BLaER1 treated with 17β-estradiol and CSF1 and Interleukin-3, amounts not matched to agents 10 nM and 100 nM (cell line): Measurements from ENCODE around the gene DNER.

ENCODE experiments used
- H3K27ac ChIP-seq, 11 experiments: shearing (Covaris generic); formaldehyde crosslinking; 2 replicates each; pipeline ENCODE4 v1.8.1; 2022
- H3K27me3 ChIP-seq, 11 experiments: shearing (Covaris generic); formaldehyde crosslinking; 2 replicates each; pipeline ENCODE4 v1.8.1; 2022
- H3K36me3 ChIP-seq, 11 experiments: shearing (Covaris generic); formaldehyde crosslinking; 2 replicates each; pipeline ENCODE4 v1.8.1; 2022
- H3K4me1 ChIP-seq, 10 experiments: shearing (Covaris generic); formaldehyde crosslinking; 2 replicates each; pipeline ENCODE4 v1.8.1; 2022
- H3K4me2 ChIP-seq, 11 experiments: shearing (Covaris generic); formaldehyde crosslinking; 2 replicates each; pipeline ENCODE4 v1.8.1; 2022
- H3K4me3 ChIP-seq, 10 experiments: shearing (Covaris generic); formaldehyde crosslinking; 2 replicates each; pipeline ENCODE4 v1.8.1; 2022
- H3K9ac ChIP-seq, 11 experiments: shearing (Covaris generic); formaldehyde crosslinking; 2 replicates each; pipeline ENCODE4 v1.8.1; 2022
- H3K9me3 ChIP-seq, 11 experiments: shearing (Covaris generic); formaldehyde crosslinking; replicated peaks in 1 of 11; 2 replicates each; pipeline ENCODE4 v1.8.1; 2022
- H4K20me1 ChIP-seq, 11 experiments: shearing (Covaris generic); formaldehyde crosslinking; 2 replicates each; pipeline ENCODE4 v1.8.1; 2022
- Cebpa-rat ChIP-seq, 11 experiments: shearing (Covaris generic); IDR thresholded peaks; 2 replicates each; pipeline ENCODE4 v1.8.1; 2022

DNER gene

DNA sequence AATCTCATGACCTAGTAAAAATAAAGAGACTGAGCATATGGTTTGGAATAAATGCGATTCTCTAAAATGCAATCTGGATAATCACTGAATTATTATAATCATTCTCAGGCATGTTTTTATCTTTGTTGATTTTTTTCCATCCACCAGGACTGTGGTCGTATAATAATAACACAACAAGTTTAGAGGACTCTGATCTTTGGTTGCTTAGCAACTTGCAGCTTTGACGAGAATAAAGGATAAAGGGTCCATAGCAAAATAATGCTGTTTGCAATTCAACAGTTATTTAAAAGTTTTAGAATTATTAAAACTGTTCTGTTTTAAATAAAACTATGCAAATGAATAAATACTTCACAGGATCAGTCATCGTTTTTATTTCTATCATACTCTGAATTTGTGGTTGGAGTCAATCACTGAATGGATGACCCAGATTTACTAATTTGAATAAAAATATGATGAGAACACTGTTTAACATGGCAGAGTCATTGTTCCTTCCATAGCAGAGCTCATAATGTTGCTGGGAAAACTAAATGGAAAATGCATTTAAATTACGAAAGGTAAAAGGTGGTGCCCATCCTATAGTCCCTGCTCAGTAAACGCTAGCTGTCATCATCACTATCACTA is 29.3 kb downstream of the DNER start:
- Histone ChIP-seq H3K4me3 (no peak overlapping the region), H3K36me3 (no peaks in the 10 kb centered on the region), H4K20me1 (no peaks in the 10 kb centered on the region), H3K27ac (no peak overlapping the region), H3K9ac (no peak overlapping the region), H3K4me1 (no peaks in the 10 kb centered on the region), H3K27me3 (no peaks in the 10 kb centered on the region), H3K4me2 (no peak overlapping the region), H3K9me3 (peaks cover 0 to 8% (median 0%) of the 10 kb centered on the region in 11 experiments; a peak in 4 of 22 replicates)
- no peak for TF ChIP-seq Cebpa-rat (IDR thresholded peaks at IDR 0.05)

DNA sequence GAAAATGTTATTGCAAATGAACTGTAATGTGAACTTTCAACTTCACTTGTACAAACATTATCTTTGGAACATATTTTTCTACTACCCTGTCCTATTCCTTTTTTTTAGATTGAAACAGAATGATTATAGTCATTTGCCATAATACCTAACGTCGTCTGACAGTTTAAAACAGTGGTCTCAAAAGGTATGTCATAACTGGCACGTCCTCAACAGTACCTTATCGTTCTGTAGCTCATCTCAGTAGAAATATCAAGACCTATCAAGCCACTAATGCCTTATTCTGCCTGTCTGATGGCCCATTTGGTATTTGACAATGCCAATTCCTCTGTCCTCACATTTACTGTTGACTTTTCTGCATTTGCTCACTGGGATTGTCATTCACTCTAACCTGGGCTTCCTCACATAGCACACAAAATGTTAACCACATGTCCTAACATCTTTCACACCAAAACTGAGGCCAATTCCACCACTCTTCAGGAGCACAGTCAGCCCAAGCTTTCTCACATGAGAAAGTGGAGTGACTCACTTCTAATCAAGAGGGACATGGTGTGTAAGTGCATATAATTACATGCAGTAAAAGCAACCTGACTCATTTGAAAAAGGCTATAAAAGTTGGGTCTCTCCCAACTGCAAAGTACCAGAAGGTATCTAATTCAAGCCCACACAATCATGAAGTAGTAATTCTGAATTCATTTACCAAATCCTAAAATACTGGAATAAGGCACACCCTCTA is 34.8 kb downstream of the DNER start:
- Histone ChIP-seq H3K9me3 (no peaks in the 10 kb centered on the region), H3K27me3 (no peaks in the 10 kb centered on the region), H3K4me2 (no peak overlapping the region), H3K36me3 (no peaks in the 10 kb centered on the region), H3K9ac (no peak overlapping the region), H3K27ac (no peak overlapping the region), H3K4me3 (no peak overlapping the region), H4K20me1 (no peaks in the 10 kb centered on the region), H3K4me1 (peaks cover 0 to 11% (median 0%) of the 10 kb centered on the region in 10 experiments; a peak in 3 of 20 replicates)
- no peak for TF ChIP-seq Cebpa-rat (IDR thresholded peaks at IDR 0.05)

DNA sequence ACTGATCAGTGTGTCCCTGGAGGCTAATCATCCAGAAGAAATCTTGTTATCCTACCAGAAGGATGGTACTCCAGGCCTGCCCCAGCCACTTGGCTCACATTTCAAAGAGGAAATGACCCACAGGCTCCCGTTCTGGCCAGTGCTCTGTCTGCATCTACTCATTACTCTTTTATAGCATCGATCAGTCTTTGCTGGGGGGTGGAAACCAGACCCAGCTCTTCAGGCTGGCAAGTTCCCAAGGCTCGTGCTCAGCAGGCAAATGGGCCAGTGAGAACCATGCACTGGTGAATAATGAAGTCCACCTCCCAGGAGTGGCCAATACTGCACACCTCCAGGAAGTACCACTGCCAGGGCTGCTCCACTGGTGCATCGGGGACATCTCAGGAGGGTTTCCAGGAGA is 38.8 kb downstream of the DNER start:
- H3K9me3 ChIP-seq = no peaks in the 10 kb centered on the region; a peak in 1 of 22 replicates
- H3K4me1 ChIP-seq = peaks cover 0 to 11% (median 0%) of the 10 kb centered on the region in 10 experiments; a peak in 3 of 20 replicates
- H3K27ac ChIP-seq = no peak overlapping the region
- no peak overlapping the region for H3K4me2 ChIP-seq
- no peaks in the 10 kb centered on the region for H3K36me3 ChIP-seq
- no peak overlapping the region for H3K9ac ChIP-seq
- TF ChIP-seq Cebpa-rat (IDR thresholded peaks at IDR 0.05) = no peak
- H3K4me3 ChIP-seq = no peak overlapping the region
- no peaks in the 10 kb centered on the region for H4K20me1 ChIP-seq
- no peaks in the 10 kb centered on the region for H3K27me3 ChIP-seq

DNA sequence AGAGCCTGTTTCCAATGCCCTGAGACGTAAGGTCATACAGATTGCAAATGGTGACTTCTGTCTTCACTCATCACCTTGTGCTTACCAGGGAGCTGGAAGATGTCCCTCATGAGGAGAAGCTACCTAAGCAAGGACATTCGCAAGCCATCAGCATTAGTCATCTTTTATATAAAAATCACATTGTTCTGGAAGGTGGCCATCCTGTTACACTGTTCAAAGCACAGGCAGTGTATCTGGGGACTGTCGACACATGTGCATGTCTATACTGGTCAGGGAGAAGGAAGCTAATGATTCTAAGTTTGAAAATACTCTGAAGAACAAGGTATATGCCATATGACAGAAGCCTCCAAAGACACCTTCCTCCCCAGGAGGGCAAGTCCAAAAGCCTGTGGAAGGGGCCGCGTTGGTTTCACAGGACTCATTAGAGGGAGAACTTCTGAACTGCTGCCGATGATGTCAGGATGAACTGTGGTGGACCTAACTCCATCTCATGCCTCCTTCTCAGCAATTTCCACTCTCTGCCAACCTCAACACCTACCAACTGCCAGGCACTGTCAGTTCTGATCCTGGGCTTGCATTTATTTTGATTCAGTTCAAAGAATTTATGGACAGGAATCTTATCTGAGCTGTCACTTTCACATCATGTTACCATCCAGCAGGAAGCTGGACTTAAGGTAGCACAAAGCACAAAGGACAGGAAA is 39.4 kb downstream of the DNER start:
- TF ChIP-seq Cebpa-rat (IDR thresholded peaks at IDR 0.05) = no peak
- no peak overlapping the region for H3K4me2 ChIP-seq
- no peaks in the 10 kb centered on the region; a peak in 1 of 22 replicates for H3K9me3 ChIP-seq
- no peak overlapping the region for H3K27ac ChIP-seq
- H3K4me3 ChIP-seq = no peak overlapping the region
- no peak overlapping the region for H3K9ac ChIP-seq
- H3K27me3 ChIP-seq = no peaks in the 10 kb centered on the region
- H3K4me1 ChIP-seq = peaks cover 0 to 16% (median 0%) of the 10 kb centered on the region in 10 experiments; a peak in 6 of 20 replicates
- H3K36me3 ChIP-seq = no peaks in the 10 kb centered on the region
- no peaks in the 10 kb centered on the region for H4K20me1 ChIP-seq

DNA sequence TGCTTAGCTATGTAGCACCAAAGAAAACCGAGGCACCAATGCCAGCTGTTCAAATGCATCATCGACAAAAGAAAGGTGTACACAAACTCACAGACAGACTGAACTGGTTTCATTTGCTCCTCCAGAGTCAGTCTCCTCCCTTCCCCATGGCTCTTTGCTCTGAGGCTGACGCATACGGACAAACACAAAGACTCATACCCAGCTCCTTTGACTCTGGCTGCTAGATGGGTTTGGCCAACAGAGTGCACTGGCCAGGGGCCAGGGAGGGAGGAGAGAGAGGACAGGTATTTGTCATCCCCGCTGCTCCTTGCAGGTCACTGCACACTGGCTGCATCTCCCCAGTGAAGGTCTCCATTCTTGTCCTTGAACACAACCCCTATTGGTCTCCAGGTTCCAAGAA is 40.7 kb downstream of the DNER start:
- no peak overlapping the region for H3K9ac ChIP-seq
- H3K27me3 ChIP-seq = no peaks in the 10 kb centered on the region
- H3K27ac ChIP-seq = no peak overlapping the region
- TF ChIP-seq Cebpa-rat (IDR thresholded peaks at IDR 0.05) = no peak
- H3K4me1 ChIP-seq = peaks cover 0 to 21% (median 0%) of the 10 kb centered on the region in 10 experiments; a peak in 6 of 20 replicates
- no peaks in the 10 kb centered on the region for H4K20me1 ChIP-seq
- no peaks in the 10 kb centered on the region for H3K36me3 ChIP-seq
- no peak overlapping the region for H3K4me3 ChIP-seq
- H3K4me2 ChIP-seq = no peak overlapping the region
- H3K9me3 ChIP-seq = no peaks in the 10 kb centered on the region; a peak in 1 of 22 replicates

DNA sequence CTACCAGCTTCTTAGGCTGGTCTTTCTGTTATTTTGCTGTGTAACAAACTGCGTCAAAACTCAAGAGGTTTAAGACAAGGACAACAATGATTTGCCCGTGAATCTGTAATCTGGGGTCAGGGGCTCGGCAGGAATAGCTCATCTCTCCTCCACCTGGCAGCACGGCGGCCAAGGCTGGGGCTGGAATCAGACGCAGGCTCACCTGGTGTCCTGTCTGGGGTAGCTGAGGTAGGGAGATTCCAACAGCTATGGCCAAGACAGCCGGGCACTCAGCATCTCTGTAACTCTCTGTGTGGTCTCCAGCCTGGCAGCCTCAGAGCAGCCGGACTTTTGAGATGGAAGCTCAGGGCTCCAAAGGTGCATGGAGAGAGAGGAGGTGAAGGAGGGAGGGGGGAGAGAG is 42.3 kb downstream of the DNER start:
- Histone ChIP-seq H3K9me3 (no peaks in the 10 kb centered on the region; a peak in 1 of 22 replicates), H3K9ac (no peak overlapping the region), H3K4me1 (peaks cover 0 to 18% (median 0%) of the 10 kb centered on the region in 10 experiments; a peak in 6 of 20 replicates), H3K27me3 (no peaks in the 10 kb centered on the region), H3K4me3 (no peak overlapping the region), H3K27ac (no peak overlapping the region), H4K20me1 (no peaks in the 10 kb centered on the region), H3K4me2 (no peak overlapping the region), H3K36me3 (no peaks in the 10 kb centered on the region)
- no peak for TF ChIP-seq Cebpa-rat (IDR thresholded peaks at IDR 0.05)

DNA sequence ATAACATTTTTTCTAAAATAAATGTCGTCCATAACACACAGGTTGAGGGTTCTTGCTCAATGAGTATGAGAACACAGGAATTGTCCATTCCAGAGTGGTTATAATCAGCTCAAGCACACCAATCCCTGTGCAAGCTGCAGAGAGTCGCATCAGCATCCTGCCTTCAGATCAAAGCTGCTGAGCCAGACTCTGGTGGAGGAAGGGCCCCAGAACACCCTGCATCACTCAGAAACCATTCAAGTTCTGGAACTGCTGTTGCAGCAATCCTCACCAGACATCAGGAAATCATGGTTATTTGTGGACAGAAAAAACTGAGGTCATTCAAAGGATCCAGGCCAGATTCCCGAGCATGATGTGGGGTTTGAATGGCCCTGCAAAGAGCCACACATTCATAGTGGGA is 44.5 kb downstream of the DNER start:
- no peak overlapping the region for H3K9ac ChIP-seq
- no peaks in the 10 kb centered on the region; a peak in 1 of 22 replicates for H3K9me3 ChIP-seq
- no peaks in the 10 kb centered on the region for H4K20me1 ChIP-seq
- TF ChIP-seq Cebpa-rat (IDR thresholded peaks at IDR 0.05) = no peak
- peaks cover 0 to 10% (median 0%) of the 10 kb centered on the region in 10 experiments; a peak in 6 of 20 replicates for H3K4me1 ChIP-seq
- peak overlapping the region in 3 of 11 experiments; percentile 16 to 62 (median 46); a peak in 5 of 22 replicates for H3K4me2 ChIP-seq
- H3K27ac ChIP-seq = no peak overlapping the region
- H3K4me3 ChIP-seq = no peak overlapping the region
- no peaks in the 10 kb centered on the region for H3K27me3 ChIP-seq
- no peaks in the 10 kb centered on the region for H3K36me3 ChIP-seq

DNA sequence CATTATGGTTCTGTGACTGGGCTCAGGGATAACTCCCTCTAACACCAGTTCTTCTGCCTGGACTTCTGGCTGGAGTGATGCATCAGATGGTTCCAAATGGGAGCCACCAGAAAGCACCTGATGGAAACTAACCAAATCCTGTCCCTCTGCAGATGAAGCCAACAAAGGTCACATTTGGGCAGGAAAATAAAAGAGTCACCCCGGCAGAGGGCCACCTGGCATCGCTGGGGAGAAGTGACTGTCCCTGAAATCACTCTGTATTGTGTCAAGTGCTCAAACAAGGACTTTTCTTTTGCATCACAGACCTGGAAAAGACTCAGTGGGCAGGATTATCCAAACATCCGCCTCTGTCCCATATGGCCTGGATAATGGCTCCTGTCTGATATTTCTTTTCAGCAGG is 47.5 kb downstream of the DNER start:
- Histone ChIP-seq H3K27ac (no peak overlapping the region), H3K4me3 (no peak overlapping the region), H3K4me1 (peaks cover 0 to 10% (median 0%) of the 10 kb centered on the region in 10 experiments; a peak in 6 of 20 replicates), H4K20me1 (no peaks in the 10 kb centered on the region), H3K27me3 (no peaks in the 10 kb centered on the region), H3K4me2 (no peak overlapping the region), H3K9me3 (no peaks in the 10 kb centered on the region; a peak in 1 of 22 replicates), H3K9ac (no peak overlapping the region), H3K36me3 (no peaks in the 10 kb centered on the region)
- no peak for TF ChIP-seq Cebpa-rat (IDR thresholded peaks at IDR 0.05)

DNA sequence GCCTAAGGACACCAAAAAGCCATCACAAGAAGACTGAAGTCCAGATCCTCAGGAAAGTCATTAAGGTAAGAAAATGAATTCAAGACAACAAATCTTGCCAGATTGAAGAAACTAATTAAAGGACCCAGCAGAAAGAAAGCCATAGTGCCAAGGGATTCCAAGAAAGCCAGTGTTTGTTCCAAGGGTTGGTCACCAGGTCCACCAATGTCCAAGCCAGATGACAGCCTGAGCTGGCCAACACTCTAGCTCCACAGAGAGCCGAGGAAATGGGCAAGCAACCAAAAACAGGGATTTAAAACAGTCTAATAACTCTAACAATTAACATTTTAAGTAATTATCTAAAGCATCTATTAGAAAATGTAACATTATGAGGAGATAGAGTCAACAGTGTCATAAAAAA is 49.2 kb downstream of the DNER start:
- Histone ChIP-seq H3K9ac (no peak overlapping the region), H3K36me3 (no peaks in the 10 kb centered on the region), H3K4me1 (peaks cover 0 to 19% (median 0%) of the 10 kb centered on the region in 10 experiments; a peak in 6 of 20 replicates), H3K27me3 (no peaks in the 10 kb centered on the region), H3K4me2 (no peak overlapping the region), H3K27ac (no peak overlapping the region), H3K9me3 (no peaks in the 10 kb centered on the region), H4K20me1 (no peaks in the 10 kb centered on the region), H3K4me3 (no peak overlapping the region)
- no peak for TF ChIP-seq Cebpa-rat (IDR thresholded peaks at IDR 0.05)
